ENCODE results near the gene AHCTF1.

AHCTF1 gene

GRCh38 chr1:246971090-246971721, 39.5 kb upstream of the AHCTF1 start:
- DNase-seq (ENCODE audit: low spot score) (no peak), ATAC-seq (ENCODE audit: low read depth) (no peak)
- Histone ChIP-seq H3K36me3 (ENCODE audit: low read depth) (no peaks in the 10 kb centered on the region), H3K4me1 (ENCODE audit: insufficient read depth, poor library complexity, severe bottlenecking) (no peaks in the 10 kb centered on the region), H3K27me3 (ENCODE audit: insufficient read depth, poor library complexity, severe bottlenecking) (no peaks in the 10 kb centered on the region), H3K27ac (ENCODE audit: poor library complexity, severe bottlenecking) (no peak overlapping the region), H3K4me3 (ENCODE audit: severe bottlenecking) (no peak overlapping the region), H3K9me3 (ENCODE audit: severe bottlenecking) (no peaks in the 10 kb centered on the region)
- no peak for TF ChIP-seq CTCF (IDR thresholded peaks at IDR 0.05; ENCODE audit: poor library complexity, severe bottlenecking)

- Histone ChIP-seq H3K36me3 (ENCODE audit: low read depth) (no peaks in the 10 kb centered on the region), H3K4me3 (ENCODE audit: severe bottlenecking) (no peak overlapping the region), H3K27me3 (ENCODE audit: insufficient read depth, poor library complexity, severe bottlenecking) (no peaks in the 10 kb centered on the region), H3K9me3 (ENCODE audit: severe bottlenecking) (no peaks in the 10 kb centered on the region), H3K27ac (ENCODE audit: poor library complexity, severe bottlenecking) (no peak overlapping the region), H3K4me1 (ENCODE audit: insufficient read depth, poor library complexity, severe bottlenecking) (no peaks in the 10 kb centered on the region)
- ATAC-seq (ENCODE audit: low read depth), result no peak
- DNase-seq (ENCODE audit: low spot score), result no peak
- TF ChIP-seq CTCF (IDR thresholded peaks at IDR 0.05; ENCODE audit: poor library complexity, severe bottlenecking), result no peak
These were observed 37.9 kb upstream of the AHCTF1 start for GRCh38 chr1:246969621-246970020.

GRCh38 chr1:246966502-246966901, 34.8 kb upstream of the AHCTF1 start:
- Histone ChIP-seq H3K9me3 (ENCODE audit: severe bottlenecking) (no peaks in the 10 kb centered on the region), H3K4me1 (ENCODE audit: insufficient read depth, poor library complexity, severe bottlenecking) (no peaks in the 10 kb centered on the region), H3K27ac (ENCODE audit: poor library complexity, severe bottlenecking) (no peak overlapping the region), H3K27me3 (ENCODE audit: insufficient read depth, poor library complexity, severe bottlenecking) (no peaks in the 10 kb centered on the region), H3K36me3 (ENCODE audit: low read depth) (no peaks in the 10 kb centered on the region), H3K4me3 (ENCODE audit: severe bottlenecking) (no peak overlapping the region)
- DNase-seq (ENCODE audit: low spot score), result no peak
- no peak for TF ChIP-seq CTCF (IDR thresholded peaks at IDR 0.05; ENCODE audit: poor library complexity, severe bottlenecking)
- no peak for ATAC-seq (ENCODE audit: low read depth)

- DNase-seq (ENCODE audit: low spot score), result no peak
These were observed 28.4 kb upstream of the AHCTF1 start for GRCh38 chr1:246959944-246960693.

More at GRCh38 chr1:246959944-246960693, 28.4 kb upstream of the AHCTF1 start:
- Histone ChIP-seq H3K9me3 (ENCODE audit: severe bottlenecking) (no peaks in the 10 kb centered on the region), H3K27me3 (ENCODE audit: insufficient read depth, poor library complexity, severe bottlenecking) (no peaks in the 10 kb centered on the region), H3K4me3 (ENCODE audit: severe bottlenecking) (no peak overlapping the region), H3K27ac (ENCODE audit: poor library complexity, severe bottlenecking) (no peak overlapping the region), H3K4me1 (ENCODE audit: insufficient read depth, poor library complexity, severe bottlenecking) (no peaks in the 10 kb centered on the region), H3K36me3 (ENCODE audit: low read depth) (no peaks in the 10 kb centered on the region)
- ATAC-seq (ENCODE audit: low read depth), result no peak
- TF ChIP-seq CTCF (IDR thresholded peaks at IDR 0.05; ENCODE audit: poor library complexity, severe bottlenecking), result no peak
